HL-60 (cell line): Measurements from ENCODE around the gene PTCD1.

ENCODE experiments used
- DNase-seq, 2 experiments: peaks; one replicate each; pipeline ENCODE4 v3.0.0-alpha.2; 2010 to 2020; ENCODE audit warnings: low read depth in 1 of 2, low spot score in 1 of 2
- H3K27ac ChIP-seq: fragments of 250-450 bp; sonication (Bioruptor Pico); replicated peaks from 2 replicates; pipeline ENCODE4 v1.5.1; 2020; ENCODE audit warnings: mild to moderate bottlenecking, moderate library complexity
- H3K27me3 ChIP-seq: fragments of 250-450 bp; sonication (Bioruptor Pico); 2 replicates; pipeline ENCODE4 v1.5.1; 2021; ENCODE audit warnings: mild to moderate bottlenecking, moderate library complexity; ENCODE audit not compliant: insufficient read depth, poor library complexity, severe bottlenecking
- H3K4me3 ChIP-seq: replicated peaks from 2 replicates; pipeline ENCODE4 v1.5.1; 2011; ENCODE audit warnings: mild to moderate bottlenecking, control low read depth, low read length; ENCODE audit not compliant: insufficient read depth
- GABPA ChIP-seq: IDR thresholded peaks from 2 replicates; pipeline ENCODE4 v1.6.1; 2012; ENCODE audit warnings: low read depth
- POLR2AphosphoS5 ChIP-seq: IDR thresholded peaks from 2 replicates; pipeline ENCODE4 v1.6.1; 2012; ENCODE audit warnings: low read depth
- REST ChIP-seq: IDR thresholded peaks from 2 replicates; pipeline ENCODE4 v1.6.1; 2012; ENCODE audit warnings: low read depth; ENCODE audit not compliant: insufficient replicate concordance
- SPI1 ChIP-seq: IDR thresholded peaks from 2 replicates; pipeline ENCODE4 v1.6.1; 2012; ENCODE audit warnings: low read depth, mild to moderate bottlenecking, borderline replicate concordance
- long read RNA-seq: library from polyadenylated mRNA; unstranded; transcript quantifications from one replicate; pipeline ENCODE4 v2.0.0, GENCODE V29; 2020
- TF ChIP-seq, protein P1 (sequence below): IDR thresholded peaks from one replicate; pipeline ENCODE4 v1.5.1; 2011; ENCODE audit warnings: low read length, control low read depth, inconsistent platforms; ENCODE audit not compliant: insufficient read depth

Gene PTCD1
- long read RNA-seq, full-length matches to known transcripts: 181 of 222 reads
- long read RNA-seq, partial matches to known transcripts: 11 of 222 reads
- long read RNA-seq, other reads (novel, unspliced or antisense): 30 of 222 reads

GRCh38 chr7:99438573-99439480 lies at the start of gene PTCD1, which contains the start of gene CPSF4:
PTCD1 (minus strand) TSS chr7:99438798; CDS start chr7:99435242, 3,556 bp downstream.
CPSF4 (plus strand) TSS chr7:99438943; CDS start chr7:99439083, 140 bp downstream.
- TF ChIP-seq SPI1 (peak; percentile 5; the same call in 1 of the 2 replicates), GABPA (peak; percentile 39; the same call in 1 of the 2 replicates), REST (no peak), POLR2AphosphoS5 (peak; percentile 82)
- TF ChIP-seq, protein P1, sequence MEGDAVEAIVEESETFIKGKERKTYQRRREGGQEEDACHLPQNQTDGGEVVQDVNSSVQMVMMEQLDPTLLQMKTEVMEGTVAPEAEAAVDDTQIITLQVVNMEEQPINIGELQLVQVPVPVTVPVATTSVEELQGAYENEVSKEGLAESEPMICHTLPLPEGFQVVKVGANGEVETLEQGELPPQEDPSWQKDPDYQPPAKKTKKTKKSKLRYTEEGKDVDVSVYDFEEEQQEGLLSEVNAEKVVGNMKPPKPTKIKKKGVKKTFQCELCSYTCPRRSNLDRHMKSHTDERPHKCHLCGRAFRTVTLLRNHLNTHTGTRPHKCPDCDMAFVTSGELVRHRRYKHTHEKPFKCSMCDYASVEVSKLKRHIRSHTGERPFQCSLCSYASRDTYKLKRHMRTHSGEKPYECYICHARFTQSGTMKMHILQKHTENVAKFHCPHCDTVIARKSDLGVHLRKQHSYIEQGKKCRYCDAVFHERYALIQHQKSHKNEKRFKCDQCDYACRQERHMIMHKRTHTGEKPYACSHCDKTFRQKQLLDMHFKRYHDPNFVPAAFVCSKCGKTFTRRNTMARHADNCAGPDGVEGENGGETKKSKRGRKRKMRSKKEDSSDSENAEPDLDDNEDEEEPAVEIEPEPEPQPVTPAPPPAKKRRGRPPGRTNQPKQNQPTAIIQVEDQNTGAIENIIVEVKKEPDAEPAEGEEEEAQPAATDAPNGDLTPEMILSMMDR: no peak
- Histone ChIP-seq H3K27me3 (no peaks in the 10 kb centered on the region), H3K27ac (peak within 1 kb of the TSS; percentile 80), H3K4me3 (peak within 1 kb of the TSS; percentile 98)
- peak; percentile 83 to 97 for DNase-seq

- no peak overlapping the region for H3K4me3 ChIP-seq
- TF ChIP-seq SPI1 (no peak), REST (no peak)
- no peak for DNase-seq
- H3K27ac ChIP-seq: no peak overlapping the region
- no peaks in the 10 kb centered on the region for H3K27me3 ChIP-seq
These were observed 46.5 kb upstream of the PTCD1 start for GRCh38 chr7:99485094-99485493.

GRCh38 chr7:99478464-99479440 lies 40.2 kb upstream of the PTCD1 start:
- no peak for DNase-seq
- no peak overlapping the region for H3K27ac ChIP-seq
- no peak overlapping the region for H3K4me3 ChIP-seq
- no peak for TF ChIP-seq SPI1
- TF ChIP-seq GABPA: no peak
- no peak for TF ChIP-seq POLR2AphosphoS5
- TF ChIP-seq, protein P1: no peak
- no peak for TF ChIP-seq REST
- H3K27me3 ChIP-seq: no peaks in the 10 kb centered on the region
